ENCODE results near the gene GLI2. TPM values are rescaled to one million over a fixed set of nuclear protein-coding genes. Genes with fewer than 3 reads are reported as not detected.

Gene GLI2
- 10.3 TPM for polyA plus RNA-seq (2012; ENCODE audit: insufficient read depth, insufficient read length, low read depth)

- Histone ChIP-seq H3K4me3 (ENCODE audit: low read depth, low read length) (peak within 1 kb of the TSS; percentile 67), H3K27me3 (no peaks in the 10 kb centered on the region), H3K9me3 (no peaks in the 10 kb centered on the region), H3K36me3 (no peaks in the 10 kb centered on the region), H3K4me1 (peaks cover 3% of the 10 kb centered on the region; the same call in 1 of the 2 replicates)
- peak; percentile 76 for DNase-seq
- peak; percentile 48 for TF ChIP-seq CTCF (IDR thresholded peaks at IDR 0.05; ENCODE audit: low read depth, low read length)
Observed at GRCh38 chr2:120735746-120736170, at the start of gene GLI2. Gene GLI2 (plus strand): TSS chr2:120735868. CDS start chr2:120797321, 61,453 bp downstream.

- Histone ChIP-seq H3K9me3 (no peaks in the 10 kb centered on the region), H3K4me1 (no peaks in the 10 kb centered on the region), H3K4me3 (ENCODE audit: low read depth, low read length) (no peak overlapping the region), H3K36me3 (no peaks in the 10 kb centered on the region), H3K27me3 (no peaks in the 10 kb centered on the region)
- no peak for TF ChIP-seq CTCF (IDR thresholded peaks at IDR 0.05; ENCODE audit: low read depth, low read length)
- no peak for DNase-seq
Observed at GRCh38 chr2:120685974-120686297, 49.7 kb upstream of the GLI2 start.

- Histone ChIP-seq H3K4me3 (ENCODE audit: low read depth, low read length) (no peak overlapping the region), H3K27me3 (no peaks in the 10 kb centered on the region), H3K9me3 (no peaks in the 10 kb centered on the region), H3K36me3 (no peaks in the 10 kb centered on the region), H3K4me1 (no peaks in the 10 kb centered on the region)
- peak; percentile 39 for TF ChIP-seq CTCF (IDR thresholded peaks at IDR 0.05; ENCODE audit: low read depth, low read length)
- no peak for DNase-seq
Observed at GRCh38 chr2:120686511-120687168, 49.0 kb upstream of the GLI2 start.

GRCh38 chr2:120687210-120687609 is 48.5 kb upstream of the GLI2 start:
- no peak for DNase-seq
- no peaks in the 10 kb centered on the region for H3K4me1 ChIP-seq
- H3K36me3 ChIP-seq: no peaks in the 10 kb centered on the region
- no peaks in the 10 kb centered on the region for H3K9me3 ChIP-seq
- H3K4me3 ChIP-seq (ENCODE audit: low read depth, low read length): no peak overlapping the region
- TF ChIP-seq CTCF (IDR thresholded peaks at IDR 0.05; ENCODE audit: low read depth, low read length): no peak
- no peaks in the 10 kb centered on the region for H3K27me3 ChIP-seq

- Histone ChIP-seq H3K9me3 (no peaks in the 10 kb centered on the region), H3K4me3 (ENCODE audit: low read depth, low read length) (no peak overlapping the region), H3K27me3 (no peaks in the 10 kb centered on the region), H3K4me1 (no peaks in the 10 kb centered on the region), H3K36me3 (no peaks in the 10 kb centered on the region)
- TF ChIP-seq CTCF (IDR thresholded peaks at IDR 0.05; ENCODE audit: low read depth, low read length): no peak
- no peak for DNase-seq
Observed at GRCh38 chr2:120690521-120690920, 45.1 kb upstream of the GLI2 start.

GRCh38 chr2:120691410-120691809 is 44.3 kb upstream of the GLI2 start:
- DNase-seq: no peak
- H3K27me3 ChIP-seq: no peaks in the 10 kb centered on the region
- no peak for TF ChIP-seq CTCF (IDR thresholded peaks at IDR 0.05; ENCODE audit: low read depth, low read length)
- no peaks in the 10 kb centered on the region for H3K36me3 ChIP-seq
- no peak overlapping the region for H3K4me3 ChIP-seq (ENCODE audit: low read depth, low read length)
- no peaks in the 10 kb centered on the region for H3K9me3 ChIP-seq
- no peaks in the 10 kb centered on the region for H3K4me1 ChIP-seq

All from BE2C (cell line).